NCI-H510A (cell line): ENCODE results near the gene ZC3H7A.
"Not testable (repeated sequence)": the region's sequence is repeated elsewhere in the genome, so short reads cannot be mapped to it uniquely, and the experiment has no call there.

Experiments used
- DNase-seq: peaks from one replicate; lab custom pipeline; 2025; lab: John Stamatoyannopoulos, UW

ZC3H7A gene

GRCh38 chr16:11801481-11802021, 4.5 kb upstream of the ZC3H7A start:
- DNase-seq = no peak

DNA sequence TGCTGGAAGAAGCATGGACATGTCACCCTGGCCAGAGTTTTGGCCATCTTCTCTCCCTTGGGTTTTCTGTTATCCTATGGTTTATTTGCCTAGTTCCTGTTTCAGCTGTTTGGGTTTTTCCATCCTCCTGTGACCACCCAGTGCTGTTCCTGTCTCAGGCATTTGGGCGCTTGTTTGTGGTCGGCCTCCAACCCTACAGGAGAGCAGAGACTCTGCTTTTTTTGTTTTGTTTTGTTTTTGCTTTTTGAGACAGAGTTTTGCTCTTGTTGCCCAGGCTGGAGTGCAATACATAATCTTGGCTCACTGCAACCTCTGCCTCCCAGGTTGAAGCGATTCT, 3.3 kb upstream of the ZC3H7A start:
- no peak for DNase-seq

- DNase-seq = no peak
Observed at GRCh38 chr16:11799509-11800381, 2.7 kb upstream of the ZC3H7A start.

GRCh38 chr16:11799017-11799381, 1.9 kb upstream of the ZC3H7A start:
- DNase-seq = no peak

- DNase-seq = no peak
Observed at GRCh38 chr16:11797957-11798299, 870 bp upstream of the ZC3H7A start.

GRCh38 chr16:11796227-11797165, 562 bp downstream of the ZC3H7A start:
- DNase-seq = no peak

DNA sequence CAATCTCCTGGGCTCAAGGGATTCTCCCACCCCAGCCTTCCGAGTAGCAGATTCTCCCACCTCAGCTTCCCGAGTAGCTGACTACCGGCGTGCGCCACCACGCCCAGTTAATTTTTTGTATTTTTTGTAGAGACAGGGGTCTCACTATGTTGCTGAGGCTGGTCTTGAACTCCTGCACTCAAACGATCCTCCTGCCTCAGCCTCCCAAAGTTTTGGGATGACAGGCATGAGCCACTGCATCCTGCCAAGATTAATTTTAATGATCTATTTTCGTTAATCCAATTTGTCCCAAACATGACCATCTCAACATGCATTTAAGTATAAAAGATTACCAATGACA, 1.2 kb downstream of the ZC3H7A start:
- DNase-seq = no peak

- DNase-seq = no peak
Observed at GRCh38 chr16:11794996-11795886, 1.8 kb downstream of the ZC3H7A start.

- DNase-seq = no peak
Observed at GRCh38 chr16:11794447-11794846, 2.6 kb downstream of the ZC3H7A start.

DNA sequence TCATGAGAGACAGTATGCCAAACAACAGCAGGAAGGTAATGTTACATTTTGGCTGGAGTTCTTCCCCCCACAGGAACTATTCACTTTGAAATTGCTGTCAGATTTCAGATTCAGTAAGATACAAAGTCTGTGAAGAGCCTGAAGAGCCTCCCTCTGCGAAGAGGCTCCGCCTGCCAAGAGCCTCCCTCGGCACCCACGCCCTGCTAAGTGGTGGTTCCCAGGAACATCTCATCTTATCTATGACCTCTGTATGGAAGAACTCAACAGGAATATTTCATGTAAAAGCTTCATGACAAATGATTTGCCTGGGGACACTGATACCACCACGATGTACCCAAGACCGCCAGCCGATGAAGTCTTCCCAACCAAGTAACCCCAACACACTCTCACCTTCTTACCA, 3.2 kb downstream of the ZC3H7A start:
- DNase-seq = no peak

DNA sequence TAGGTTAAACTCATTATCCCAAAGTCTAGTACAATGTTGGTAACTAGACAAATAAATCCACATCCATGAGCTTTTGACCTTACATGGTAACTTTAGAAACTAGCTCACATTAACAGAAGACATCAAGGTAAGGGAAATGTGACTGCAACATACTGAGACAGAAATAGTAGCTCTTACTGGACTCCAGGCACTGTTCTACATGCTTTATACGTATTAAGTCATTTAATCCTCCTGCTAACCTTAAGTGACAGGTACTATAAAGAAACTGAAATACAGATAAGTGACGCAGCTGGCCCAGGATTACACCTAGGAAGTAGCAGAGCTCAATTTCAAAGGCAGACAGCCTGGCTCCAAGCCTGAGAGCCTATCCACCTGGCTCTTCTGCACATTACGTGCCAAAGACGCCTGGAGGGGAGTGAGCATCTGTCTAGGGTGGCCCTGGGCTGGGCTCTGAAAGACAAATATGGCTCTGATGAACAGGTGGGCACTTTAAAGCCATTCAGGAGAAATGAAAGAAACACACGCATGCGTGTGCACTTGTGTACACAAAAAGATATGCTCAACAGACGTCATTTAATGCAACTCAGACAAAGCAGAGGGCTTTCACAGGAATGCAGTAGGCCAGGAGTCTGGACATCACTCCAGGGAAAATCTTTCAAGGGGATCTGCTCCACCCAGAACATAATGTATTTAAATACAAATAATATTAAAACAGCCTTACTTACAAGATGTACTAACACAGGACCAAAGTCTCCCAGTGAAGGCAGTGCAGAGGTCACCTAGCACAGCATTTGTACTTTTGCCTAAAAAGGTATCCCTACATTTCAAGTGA, 4.4 kb downstream of the ZC3H7A start:
- DNase-seq = peak; percentile 91

DNA sequence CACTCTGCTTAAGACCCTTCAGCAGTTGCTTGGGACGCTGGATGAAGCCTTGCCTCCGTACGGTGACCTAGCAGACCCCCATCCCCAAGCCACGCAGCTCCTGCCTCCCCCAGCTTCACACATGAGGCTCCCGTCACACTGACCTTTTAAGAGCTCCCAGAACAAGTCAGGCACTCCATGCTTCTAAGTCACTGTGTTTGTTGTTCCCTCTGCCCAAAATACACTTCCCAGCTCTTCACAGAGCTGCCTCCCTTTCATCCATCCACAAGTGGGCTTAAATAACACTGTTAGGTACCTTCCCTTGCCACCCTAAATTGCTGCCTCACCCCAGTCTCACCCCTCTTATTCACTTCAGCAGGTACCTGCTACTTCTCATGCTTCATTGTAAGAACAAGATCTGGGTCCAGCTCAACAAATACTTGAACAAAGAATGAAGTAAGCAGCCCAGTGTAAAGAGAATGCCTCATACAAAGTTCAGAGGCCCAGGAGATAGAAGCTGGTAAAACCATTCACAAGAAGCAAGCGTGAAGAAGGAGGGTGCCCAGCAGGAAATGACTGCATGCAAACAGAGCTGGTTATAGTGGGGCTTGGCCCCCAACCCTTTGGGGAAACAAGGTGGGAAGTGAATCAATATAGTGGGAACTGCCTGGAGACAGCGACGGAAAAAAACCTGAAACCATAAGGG, 5.8 kb downstream of the ZC3H7A start:
- no peak for DNase-seq

DNA sequence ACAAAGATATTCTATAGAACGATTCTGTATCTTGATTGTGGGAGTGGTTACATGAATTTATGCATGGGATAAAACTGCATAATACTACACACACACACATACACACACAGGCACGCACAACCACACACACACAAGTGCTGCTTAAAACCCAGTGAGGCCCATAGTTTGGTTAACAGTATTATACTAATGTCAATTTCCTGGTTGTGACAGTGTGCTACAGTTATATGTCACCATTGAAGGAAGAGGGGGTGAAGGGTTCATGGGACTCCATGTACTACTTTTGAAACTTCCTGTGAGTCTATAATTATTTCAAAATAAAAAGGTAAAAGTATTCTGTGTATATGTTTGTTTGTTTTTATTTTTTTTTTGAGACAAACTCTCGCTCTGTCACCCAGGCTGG, 8.1 kb downstream of the ZC3H7A start:
- no peak for DNase-seq

DNA sequence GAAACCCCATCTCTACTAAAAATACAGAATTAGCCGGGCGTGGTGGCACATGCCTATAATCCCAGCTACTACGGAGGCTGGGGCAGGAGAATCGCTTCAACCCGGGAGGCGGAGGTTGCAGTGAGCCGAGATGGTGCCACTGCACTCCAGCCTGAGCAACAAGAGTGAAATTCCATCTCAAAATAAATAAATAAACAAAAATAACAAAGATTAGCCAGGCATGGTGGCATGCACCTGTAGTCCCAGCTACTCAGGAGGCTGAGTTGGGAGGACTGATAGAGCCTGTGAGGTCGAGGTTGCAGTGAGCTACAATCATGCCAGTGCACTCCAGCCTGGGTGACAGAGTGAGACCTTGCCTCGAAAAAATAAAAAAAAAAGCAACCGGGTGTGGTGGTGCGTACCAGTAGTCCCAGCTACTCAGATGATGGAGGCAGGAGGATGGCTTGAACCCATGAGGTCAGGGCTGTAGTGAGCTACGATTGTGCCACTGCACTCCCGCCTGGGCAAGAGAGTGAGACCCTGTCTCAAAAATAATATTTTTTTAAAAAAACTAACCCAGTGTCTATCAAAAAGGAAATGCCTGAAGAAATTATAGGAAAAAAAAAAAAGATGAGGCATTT, 12.0 kb downstream of the ZC3H7A start:
- not testable (repeated sequence) for DNase-seq

DNA sequence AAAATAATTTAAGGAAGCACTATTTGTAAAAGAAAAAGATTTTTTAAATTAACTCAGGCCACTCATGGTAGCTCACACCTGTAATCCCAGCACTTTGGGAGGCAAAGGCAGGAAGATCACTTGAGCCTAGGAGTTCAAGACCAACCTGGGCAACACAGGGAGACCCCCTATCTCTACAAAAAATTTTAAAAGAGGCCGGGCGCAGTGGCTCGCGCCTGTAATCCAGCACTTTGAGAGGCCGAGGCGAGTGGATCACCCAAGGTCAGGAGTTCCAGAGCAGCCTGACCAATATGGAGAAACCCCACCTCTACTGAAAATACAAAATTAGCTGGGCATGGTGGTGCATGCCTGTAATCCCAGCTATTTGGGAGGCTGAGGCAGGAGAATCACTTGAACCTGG, 12.7 kb downstream of the ZC3H7A start:
- not testable (repeated sequence) for DNase-seq

GRCh38 chr16:11784038-11784369, 13.1 kb downstream of the ZC3H7A start:
- no peak for DNase-seq

GRCh38 chr16:11783319-11784037, 13.6 kb downstream of the ZC3H7A start:
- DNase-seq = no peak

DNA sequence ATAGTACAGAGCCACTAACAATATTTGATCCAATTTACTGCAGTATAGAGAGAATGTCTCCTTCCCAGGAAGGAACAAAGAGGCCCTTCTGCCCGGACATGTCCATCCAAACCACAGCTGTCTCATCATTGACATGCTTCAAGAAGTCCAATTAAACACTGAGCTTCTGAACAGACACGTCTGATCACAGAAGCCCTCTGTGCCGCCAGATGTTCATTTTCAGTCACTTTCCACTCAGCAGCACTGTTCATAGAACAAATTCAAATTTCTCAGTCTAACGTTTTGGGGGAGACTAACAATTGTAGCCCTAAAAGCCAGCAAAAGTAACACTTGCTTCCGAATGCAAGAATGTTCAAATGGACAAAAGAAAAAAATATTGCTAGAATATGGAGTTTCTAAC, 15.3 kb downstream of the ZC3H7A start:
- DNase-seq = no peak

DNA sequence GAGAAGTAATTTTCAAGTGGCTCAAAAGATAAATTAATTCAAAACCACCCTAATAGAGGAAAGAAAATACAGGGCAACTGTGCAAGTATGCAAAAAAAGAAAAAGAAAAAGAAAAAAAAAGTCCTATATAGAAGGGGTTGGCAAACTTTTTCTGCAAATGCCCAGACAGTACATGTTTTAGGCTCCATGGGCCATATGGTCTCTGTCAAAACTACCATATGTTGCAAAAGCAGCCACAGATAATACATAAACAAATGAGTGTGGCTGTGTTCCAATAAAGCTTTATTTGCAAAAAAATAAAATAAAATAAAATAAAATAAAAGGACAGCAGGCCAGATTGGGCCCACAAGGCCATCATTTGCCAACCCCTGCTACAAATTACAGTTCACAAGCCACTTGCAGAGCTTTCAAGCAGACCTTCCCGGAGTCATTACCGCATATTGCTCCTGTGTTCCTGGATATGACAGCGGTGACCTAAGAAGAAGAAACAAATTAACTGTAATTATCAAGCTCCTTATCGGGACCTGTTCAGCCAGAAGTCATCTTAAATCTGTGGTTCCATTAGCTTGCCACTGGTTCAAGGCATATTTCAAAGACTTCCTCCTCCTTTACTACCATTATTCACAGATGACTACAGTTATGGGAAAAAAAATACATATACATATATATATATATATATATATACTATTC, 15.9 kb downstream of the ZC3H7A start:
- DNase-seq = no peak
